ENCODE measurements around the gene DUOXA2. TPM values are rescaled to one million over a fixed set of nuclear protein-coding genes. Genes with fewer than 3 reads are reported as not detected.

DUOXA2 gene
- total and polyA plus RNA-seq, 2 of the 4 experiments (the other 2 are of a cell fraction) = not detected

- Histone ChIP-seq H3K27me3 (ENCODE audit: control insufficient read depth, insufficient read depth, low read length) (peaks cover 62% of the 10 kb centered on the region), H4K91ac (ENCODE audit: insufficient read depth, low read depth, low read length) (no peak overlapping the region), H2AFZ (replicated peaks; ENCODE audit: low read length, poor library complexity) (no peak overlapping the region), H2AK5ac (ENCODE audit: low read depth, low read length) (no peak overlapping the region), H2BK120ac (ENCODE audit: low read depth, low read length) (no peak overlapping the region), H3K9ac (ENCODE audit: low read depth, low read length) (no peak overlapping the region), H2AK9ac (replicated peaks; ENCODE audit: low read depth, low read length, poor library complexity) (no peak overlapping the region), H2BK20ac (ENCODE audit: low read depth, low read length) (no peak overlapping the region), H3K14ac (replicated peaks; ENCODE audit: low read depth, low read length) (no peak overlapping the region), H3K9me1 (ENCODE audit: insufficient read depth, low read length) (no peaks in the 10 kb centered on the region), H4K20me1 (ENCODE audit: insufficient read depth, low read length) (no peaks in the 10 kb centered on the region), H3K79me1 (ENCODE audit: low read depth in 1 of 2, low read length in 2 of 2) (no peaks in the 10 kb centered on the region), H3K36me3 (ENCODE audit: control insufficient read depth, insufficient read depth, low read length) (no peaks in the 10 kb centered on the region), H3K4me2 (ENCODE audit: low read depth, low read length) (no peak overlapping the region), H3K56ac (ENCODE audit: extremely low read depth, insufficient read depth, low read length) (no peak overlapping the region), H3K23ac (ENCODE audit: low read depth, low read length) (no peak overlapping the region), H3K4me3 (ENCODE audit: insufficient read depth, low read depth, low read length) (no peak overlapping the region), H4K8ac (ENCODE audit: low read depth in 2 of 2, low read length in 2 of 2) (no peak overlapping the region), H2BK5ac (ENCODE audit: low read depth, low read length, poor library complexity, severe bottlenecking) (no peak overlapping the region), H4K5ac (ENCODE audit: low read depth, low read length) (no peak overlapping the region), H3K9me3 (ENCODE audit: control insufficient read depth, insufficient read depth, low read length) (peaks cover 3% of the 10 kb centered on the region; the same call in 1 of the 2 replicates), H3K18ac (ENCODE audit: low read depth, low read length) (no peak overlapping the region), H3K27ac (ENCODE audit: insufficient read depth, low read length) (no peak overlapping the region), H3K4ac (ENCODE audit: low read depth, low read length) (no peak overlapping the region), H2BK15ac (ENCODE audit: low read depth, low read length) (no peak overlapping the region), H3K4me1 (ENCODE audit: control insufficient read depth, insufficient read depth, low read length) (no peaks in the 10 kb centered on the region)
- POLR2A ChIA-PET (ENCODE audit: unreplicated experiment) = no interaction called here
- no CpG with 5 or more reads among the region's 12 CpGs for WGBS, 2 experiments (ENCODE audit: extremely low coverage in 2 of 2, insufficient read length in 1 of 2)
- CTCF ChIA-PET = interaction anchor here (0.8 kb wide), 1 partner anchor 12 kb away, joined by 4 read pairs; no protein-coding TSS in a partner anchor
- ATAC-seq (ENCODE audit: low read depth) = no peak
- dilution Hi-C loops (cut with HindIII; ENCODE audit: low sequenced_read_pairs, unreplicated experiment) (no loop called here), intact Hi-C loops (cut with micrococcal nuclease) (no loop called here), in situ Hi-C loops (cut with MboI; ENCODE audit: low sequenced_read_pairs) (no loop called here)
- TF ChIP-seq RFX5 (IDR thresholded peaks at IDR 0.05; ENCODE audit: low read depth, low read length) (no peak), SMC3 (IDR thresholded peaks at IDR 0.05; ENCODE audit: low read depth, low read length) (no peak), RAD21 (IDR thresholded peaks at IDR 0.05; ENCODE audit: low read length) (no peak), CTCF (conservative IDR thresholded peaks at IDR 0.05; ENCODE audit: low read depth, low read length) (no peak), ELK1 (IDR thresholded peaks at IDR 0.05; ENCODE audit: borderline replicate concordance, low read depth, low read length) (no peak), USF2 (IDR thresholded peaks at IDR 0.05; ENCODE audit: low read depth, low read length) (no peak), POLR2A (IDR thresholded peaks at IDR 0.05; ENCODE audit: low read depth, low read length) (no peak), MXI1 (IDR thresholded peaks at IDR 0.05; ENCODE audit: borderline replicate concordance, low read depth, low read length) (no peak), MAZ (IDR thresholded peaks at IDR 0.05; ENCODE audit: borderline replicate concordance, low read depth, low read length) (no peak)
- no TSS peak for BruUV-seq (replicated peaks)
- no peak for DNase-seq
Measured at GRCh38 chr15:45138814-45139765, 25.0 kb downstream of the DUOXA2 start.
